ENCODE data around the gene YES1. TPM values are rescaled to one million over a fixed set of nuclear protein-coding genes. Genes with fewer than 3 reads are reported as not detected.

The YES1 gene
- total and polyA plus RNA-seq, 2 of the 13 experiments (the other 11 are each of a cell fraction or from before 2014, with no cell fraction given): 17.2 to 70.8 TPM

DNA sequence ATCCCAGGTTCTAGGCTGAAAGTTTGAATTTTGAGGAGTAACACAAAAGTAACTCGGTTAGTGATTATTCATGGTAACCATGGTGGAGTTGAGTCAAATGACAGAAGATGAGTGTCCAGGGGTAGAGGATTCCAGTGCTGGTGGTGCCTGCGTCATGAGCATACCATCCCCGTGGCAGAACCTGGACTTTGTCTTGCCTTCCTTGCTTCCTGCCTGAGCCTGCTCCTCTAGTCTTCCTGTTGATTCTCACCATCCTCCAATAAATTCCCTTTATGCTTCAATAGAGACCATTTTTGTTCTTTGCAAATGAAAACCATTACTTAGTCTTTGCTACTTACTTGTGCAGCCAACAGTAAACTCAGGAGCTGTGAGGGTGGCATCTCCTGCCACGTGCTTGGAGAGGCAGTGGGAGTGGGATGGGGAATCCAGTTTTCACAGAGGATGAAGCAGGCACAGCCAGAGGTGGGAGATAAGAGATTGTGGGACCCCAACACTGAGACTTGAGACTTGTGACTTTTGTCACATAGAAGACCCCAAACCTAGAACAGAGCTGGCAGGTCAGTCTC lies 4.1 kb upstream of the YES1 start:
- ChIA-PET CTCF (ENCODE audit: low intra/inter-chr PET ratio, low total read pairs) (no interaction called here), POLR2A (no interaction called here)
- no peak overlapping the region for H3K27ac ChIP-seq (ENCODE audit: extremely low read length, insufficient read depth, low read length)
- H4K20me1 ChIP-seq (ENCODE audit: insufficient read depth, low read length): no peaks in the 10 kb centered on the region
- no peaks in the 10 kb centered on the region for H3K36me3 ChIP-seq (replicated peaks in 1 of 2; ENCODE audit: control insufficient read depth in 1 of 2, insufficient read depth in 2 of 2, low read length in 2 of 2)
- FAIRE-seq (no peak), DNase-seq (ENCODE audit: low spot score) (peak; percentile 24), ATAC-seq (peak; percentile 13; the same call in 1 of the 3 replicates)
- H3K27me3 ChIP-seq (ENCODE audit: control insufficient read depth in 1 of 2, insufficient read depth in 2 of 2, low read length in 2 of 2): no peaks in the 10 kb centered on the region; a peak in 1 of 5 replicates
- peak overlapping the region; percentile 55 for H3K4me2 ChIP-seq (ENCODE audit: low read depth, low read length)
- peaks cover 25% of the 10 kb centered on the region for H3K4me1 ChIP-seq (ENCODE audit: insufficient read depth, low read length)
- intact Hi-C loops (cut with micrococcal nuclease; ENCODE audit: unreplicated experiment) (no loop called here), in situ Hi-C loops (cut with HindIII; ENCODE audit: extremely low pct_ligation_motif_present, low pct_unique_long_range_greater_than_20kb) (no loop called here)
- no peak overlapping the region for H3K9ac ChIP-seq (ENCODE audit: insufficient read depth, low read depth, low read length)
- no peak overlapping the region for H3K4me3 ChIP-seq (replicated peaks in 1 of 3; ENCODE audit: insufficient read depth in 1 of 3, low read depth in 2 of 3, low read length in 3 of 3)
- H3K79me2 ChIP-seq (ENCODE audit: insufficient read depth, low read length): peaks cover 7% of the 10 kb centered on the region
- BruUV-seq (replicated peaks): no TSS peak
- WGBS (ENCODE audit: low lambda C conversion rate): 14% methylated on average over 4 of the region's 4 CpGs
- no peaks in the 10 kb centered on the region for H3K9me3 ChIP-seq (ENCODE audit: low read length)
- no peak overlapping the region for H2AFZ ChIP-seq (ENCODE audit: low read length)
- TF ChIP-seq, protein P1, sequence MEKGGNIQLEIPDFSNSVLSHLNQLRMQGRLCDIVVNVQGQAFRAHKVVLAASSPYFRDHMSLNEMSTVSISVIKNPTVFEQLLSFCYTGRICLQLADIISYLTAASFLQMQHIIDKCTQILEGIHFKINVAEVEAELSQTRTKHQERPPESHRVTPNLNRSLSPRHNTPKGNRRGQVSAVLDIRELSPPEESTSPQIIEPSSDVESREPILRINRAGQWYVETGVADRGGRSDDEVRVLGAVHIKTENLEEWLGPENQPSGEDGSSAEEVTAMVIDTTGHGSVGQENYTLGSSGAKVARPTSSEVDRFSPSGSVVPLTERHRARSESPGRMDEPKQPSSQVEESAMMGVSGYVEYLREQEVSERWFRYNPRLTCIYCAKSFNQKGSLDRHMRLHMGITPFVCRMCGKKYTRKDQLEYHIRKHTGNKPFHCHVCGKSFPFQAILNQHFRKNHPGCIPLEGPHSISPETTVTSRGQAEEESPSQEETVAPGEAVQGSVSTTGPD (CRISPR knock-in tag; IDR thresholded peaks at IDR 0.05): peak; percentile 24; the same call in 1 of the 2 replicates
- TF ChIP-seq ZNF34 (CRISPR knock-in tag; IDR thresholded peaks at IDR 0.05; ENCODE audit: borderline replicate concordance): no peak
- TF ChIP-seq ZNF331 (CRISPR knock-in tag; IDR thresholded peaks at IDR 0.05): no peak
- TF ChIP-seq, protein P2, sequence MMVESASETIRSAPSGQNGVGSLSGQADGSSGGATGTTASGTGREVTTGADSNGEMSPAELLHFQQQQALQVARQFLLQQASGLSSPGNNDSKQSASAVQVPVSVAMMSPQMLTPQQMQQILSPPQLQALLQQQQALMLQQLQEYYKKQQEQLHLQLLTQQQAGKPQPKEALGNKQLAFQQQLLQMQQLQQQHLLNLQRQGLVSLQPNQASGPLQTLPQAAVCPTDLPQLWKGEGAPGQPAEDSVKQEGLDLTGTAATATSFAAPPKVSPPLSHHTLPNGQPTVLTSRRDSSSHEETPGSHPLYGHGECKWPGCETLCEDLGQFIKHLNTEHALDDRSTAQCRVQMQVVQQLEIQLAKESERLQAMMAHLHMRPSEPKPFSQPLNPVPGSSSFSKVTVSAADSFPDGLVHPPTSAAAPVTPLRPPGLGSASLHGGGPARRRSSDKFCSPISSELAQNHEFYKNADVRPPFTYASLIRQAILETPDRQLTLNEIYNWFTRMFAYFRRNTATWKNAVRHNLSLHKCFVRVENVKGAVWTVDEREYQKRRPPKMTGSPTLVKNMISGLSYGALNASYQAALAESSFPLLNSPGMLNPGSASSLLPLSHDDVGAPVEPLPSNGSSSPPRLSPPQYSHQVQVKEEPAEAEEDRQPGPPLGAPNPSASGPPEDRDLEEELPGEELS (CRISPR knock-in tag; IDR thresholded peaks at IDR 0.05): no peak
- TF ChIP-seq NFKBIZ (CRISPR knock-in tag; IDR thresholded peaks at IDR 0.05): no peak
- TF ChIP-seq, protein P3, sequence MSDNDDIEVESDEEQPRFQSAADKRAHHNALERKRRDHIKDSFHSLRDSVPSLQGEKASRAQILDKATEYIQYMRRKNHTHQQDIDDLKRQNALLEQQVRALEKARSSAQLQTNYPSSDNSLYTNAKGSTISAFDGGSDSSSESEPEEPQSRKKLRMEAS (IDR thresholded peaks at IDR 0.05): 0 out of 2 replicates have a peak, but pooled peaks have one; percentile 7
- TF ChIP-seq STAT5B (CRISPR knock-in tag; IDR thresholded peaks at IDR 0.05): no peak
- TF ChIP-seq, protein P4, sequence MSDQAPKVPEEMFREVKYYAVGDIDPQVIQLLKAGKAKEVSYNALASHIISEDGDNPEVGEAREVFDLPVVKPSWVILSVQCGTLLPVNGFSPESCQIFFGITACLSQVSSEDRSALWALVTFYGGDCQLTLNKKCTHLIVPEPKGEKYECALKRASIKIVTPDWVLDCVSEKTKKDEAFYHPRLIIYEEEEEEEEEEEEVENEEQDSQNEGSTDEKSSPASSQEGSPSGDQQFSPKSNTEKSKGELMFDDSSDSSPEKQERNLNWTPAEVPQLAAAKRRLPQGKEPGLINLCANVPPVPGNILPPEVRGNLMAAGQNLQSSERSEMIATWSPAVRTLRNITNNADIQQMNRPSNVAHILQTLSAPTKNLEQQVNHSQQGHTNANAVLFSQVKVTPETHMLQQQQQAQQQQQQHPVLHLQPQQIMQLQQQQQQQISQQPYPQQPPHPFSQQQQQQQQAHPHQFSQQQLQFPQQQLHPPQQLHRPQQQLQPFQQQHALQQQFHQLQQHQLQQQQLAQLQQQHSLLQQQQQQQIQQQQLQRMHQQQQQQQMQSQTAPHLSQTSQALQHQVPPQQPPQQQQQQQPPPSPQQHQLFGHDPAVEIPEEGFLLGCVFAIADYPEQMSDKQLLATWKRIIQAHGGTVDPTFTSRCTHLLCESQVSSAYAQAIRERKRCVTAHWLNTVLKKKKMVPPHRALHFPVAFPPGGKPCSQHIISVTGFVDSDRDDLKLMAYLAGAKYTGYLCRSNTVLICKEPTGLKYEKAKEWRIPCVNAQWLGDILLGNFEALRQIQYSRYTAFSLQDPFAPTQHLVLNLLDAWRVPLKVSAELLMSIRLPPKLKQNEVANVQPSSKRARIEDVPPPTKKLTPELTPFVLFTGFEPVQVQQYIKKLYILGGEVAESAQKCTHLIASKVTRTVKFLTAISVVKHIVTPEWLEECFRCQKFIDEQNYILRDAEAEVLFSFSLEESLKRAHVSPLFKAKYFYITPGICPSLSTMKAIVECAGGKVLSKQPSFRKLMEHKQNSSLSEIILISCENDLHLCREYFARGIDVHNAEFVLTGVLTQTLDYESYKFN (CRISPR knock-in tag; conservative IDR thresholded peaks at IDR 0.05): 0 out of 2 replicates have a peak, but pooled peaks have one; percentile 16
- TF ChIP-seq ELF3 (CRISPR knock-in tag; IDR thresholded peaks at IDR 0.05): peak; percentile 46; the same call in 1 of the 2 replicates
- TF ChIP-seq, protein P5, sequence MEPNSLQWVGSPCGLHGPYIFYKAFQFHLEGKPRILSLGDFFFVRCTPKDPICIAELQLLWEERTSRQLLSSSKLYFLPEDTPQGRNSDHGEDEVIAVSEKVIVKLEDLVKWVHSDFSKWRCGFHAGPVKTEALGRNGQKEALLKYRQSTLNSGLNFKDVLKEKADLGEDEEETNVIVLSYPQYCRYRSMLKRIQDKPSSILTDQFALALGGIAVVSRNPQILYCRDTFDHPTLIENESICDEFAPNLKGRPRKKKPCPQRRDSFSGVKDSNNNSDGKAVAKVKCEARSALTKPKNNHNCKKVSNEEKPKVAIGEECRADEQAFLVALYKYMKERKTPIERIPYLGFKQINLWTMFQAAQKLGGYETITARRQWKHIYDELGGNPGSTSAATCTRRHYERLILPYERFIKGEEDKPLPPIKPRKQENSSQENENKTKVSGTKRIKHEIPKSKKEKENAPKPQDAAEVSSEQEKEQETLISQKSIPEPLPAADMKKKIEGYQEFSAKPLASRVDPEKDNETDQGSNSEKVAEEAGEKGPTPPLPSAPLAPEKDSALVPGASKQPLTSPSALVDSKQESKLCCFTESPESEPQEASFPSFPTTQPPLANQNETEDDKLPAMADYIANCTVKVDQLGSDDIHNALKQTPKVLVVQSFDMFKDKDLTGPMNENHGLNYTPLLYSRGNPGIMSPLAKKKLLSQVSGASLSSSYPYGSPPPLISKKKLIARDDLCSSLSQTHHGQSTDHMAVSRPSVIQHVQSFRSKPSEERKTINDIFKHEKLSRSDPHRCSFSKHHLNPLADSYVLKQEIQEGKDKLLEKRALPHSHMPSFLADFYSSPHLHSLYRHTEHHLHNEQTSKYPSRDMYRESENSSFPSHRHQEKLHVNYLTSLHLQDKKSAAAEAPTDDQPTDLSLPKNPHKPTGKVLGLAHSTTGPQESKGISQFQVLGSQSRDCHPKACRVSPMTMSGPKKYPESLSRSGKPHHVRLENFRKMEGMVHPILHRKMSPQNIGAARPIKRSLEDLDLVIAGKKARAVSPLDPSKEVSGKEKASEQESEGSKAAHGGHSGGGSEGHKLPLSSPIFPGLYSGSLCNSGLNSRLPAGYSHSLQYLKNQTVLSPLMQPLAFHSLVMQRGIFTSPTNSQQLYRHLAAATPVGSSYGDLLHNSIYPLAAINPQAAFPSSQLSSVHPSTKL (CRISPR knock-in tag; IDR thresholded peaks at IDR 0.05): peak; percentile 20; the same call in 1 of the 2 replicates
- peak; percentile 27; the same call in 1 of the 2 replicates for TF ChIP-seq ETV5 (CRISPR knock-in tag; IDR thresholded peaks at IDR 0.05; ENCODE audit: borderline replicate concordance)
- TF ChIP-seq ELF1 (CRISPR knock-in tag; IDR thresholded peaks at IDR 0.05): no peak
- TF ChIP-seq SALL1 (CRISPR knock-in tag; IDR thresholded peaks at IDR 0.05): peak; percentile 30; the same call in 1 of the 2 replicates

Data from HepG2 (cell line).